H1 (cell line): ENCODE results near the gene SHISA9. TPM values are rescaled to one million over a fixed set of nuclear protein-coding genes. Genes with fewer than 3 reads are reported as not detected.

Experiments used
- CTCF ChIA-PET: fragments of 300-600 bp; sonication (Branson Sonifier 250); formaldehyde crosslinking; loops from one replicate; lab custom pipeline; 2021; ENCODE audit not compliant: partially characterized antibody; lab: Charles Lee
- POLR2A ChIA-PET: fragments of 300-600 bp; sonication (Branson Sonifier 250); formaldehyde crosslinking; loops from one replicate; lab custom pipeline; 2021; ENCODE audit warnings: inconsistent platforms; ENCODE audit not compliant: partially characterized antibody; lab: Charles Lee
- DNase-seq, 2 experiments: peaks; one replicate each; pipeline versions ENCODE4 v3.0.0 to v3.0.0-alpha.2; 2010 to 2022; ENCODE audit warnings: low spot score in 2 of 2, low read depth in 1 of 2, mixed read lengths in 1 of 2
- FAIRE-seq: peaks from 2 replicates; lab custom pipeline; 2011; peaks lifted over from hg19 to GRCh38; lab: Jason Lieb, UNC
- H2AFZ ChIP-seq: 2 replicates; pipeline ENCODE4 v1.8.1; 2012; ENCODE audit warnings: low read length, inconsistent platforms
- H2AK5ac ChIP-seq: 2 replicates; pipeline ENCODE4 v1.6.1; 2013; ENCODE audit warnings: low read depth, low read length
- H2BK120ac ChIP-seq: replicated peaks from 2 replicates; pipeline ENCODE3; 2013; ENCODE audit warnings: low read depth, low read length, inconsistent platforms
- H2BK12ac ChIP-seq: 2 replicates; pipeline ENCODE4 v1.6.1; 2013; ENCODE audit warnings: low read depth, low read length
- H2BK15ac ChIP-seq: 2 replicates; pipeline ENCODE4 v1.6.1; 2013; ENCODE audit warnings: low read length
- H2BK20ac ChIP-seq: 2 replicates; pipeline ENCODE4 v1.6.1; 2013; ENCODE audit warnings: low read length
- H2BK5ac ChIP-seq: 2 replicates; pipeline ENCODE4 v1.6.1; 2013; ENCODE audit warnings: low read depth, low read length
- H3K14ac ChIP-seq: 2 replicates; pipeline ENCODE4 v1.6.1; 2013; ENCODE audit warnings: inconsistent platforms; ENCODE audit not compliant: insufficient read length
- H3K18ac ChIP-seq: 2 replicates; pipeline ENCODE4 v1.6.1; 2013; ENCODE audit warnings: low read length; ENCODE audit errors: extremely low read depth
- H3K23ac ChIP-seq: 2 replicates; pipeline ENCODE4 v1.6.1; 2013; ENCODE audit warnings: inconsistent platforms; ENCODE audit not compliant: insufficient read length
- H3K23me2 ChIP-seq: 2 replicates; pipeline ENCODE4 v1.6.1; 2013; ENCODE audit warnings: low read depth, low read length
- H3K27ac ChIP-seq: 2 replicates; pipeline ENCODE4 v1.6.1; 2011; ENCODE audit warnings: low read depth, low read length, inconsistent platforms
- H3K27me3 ChIP-seq, 4 experiments: replicated peaks in 1 of 4; 1 replicate in 1 of 4; 2 replicates in 3 of 4; pipeline versions ENCODE4 v1.6.1 to v1.8.1; 2011 to 2013; ENCODE audit warnings: low read length in 3 of 4, mild to moderate bottlenecking in 3 of 4, inconsistent platforms in 2 of 4, mixed read lengths in 2 of 4, moderate library complexity in 1 of 4; ENCODE audit not compliant: control insufficient read depth in 3 of 4, insufficient read depth in 3 of 4; ENCODE audit errors: extremely low read depth in 1 of 4
- H3K36me3 ChIP-seq, 4 experiments: 2 replicates each; pipeline versions ENCODE4 v1.6.1 to v1.8.1; 2011 to 2013; ENCODE audit warnings: mild to moderate bottlenecking in 4 of 4, low read length in 3 of 4, moderate library complexity in 2 of 4, control low read depth in 1 of 4, inconsistent platforms in 1 of 4; ENCODE audit not compliant: insufficient read depth in 4 of 4, control insufficient read depth in 2 of 4
- H3K4ac ChIP-seq: replicated peaks from 2 replicates; pipeline ENCODE3; 2013; ENCODE audit warnings: low read length, low read depth, mixed read lengths, inconsistent platforms; ENCODE audit not compliant: insufficient read length
- H3K4me1 ChIP-seq, 4 experiments: replicated peaks in 1 of 4; 1 replicate in 1 of 4; 2 replicates in 3 of 4; pipeline versions ENCODE4 v1.6.1 to v1.8.1; 2011 to 2013; ENCODE audit warnings: low read length in 3 of 4, inconsistent platforms in 2 of 4, mixed read lengths in 1 of 4; ENCODE audit not compliant: insufficient read depth in 4 of 4, control insufficient read depth in 3 of 4
- H3K4me2 ChIP-seq, 2 experiments: 2 replicates each; pipeline versions ENCODE4 v1.6.1 to v1.8.1; 2011 to 2013; ENCODE audit warnings: low read depth in 2 of 2, low read length in 2 of 2, control low read depth in 1 of 2, inconsistent platforms in 1 of 2, mild to moderate bottlenecking in 1 of 2; ENCODE audit not compliant: insufficient read depth in 1 of 2
- H3K4me3 ChIP-seq, 4 experiments: fragments of 200-600, 300-600 bp in 1 of 4; sonication (generic), shearing (Covaris generic), sonication (Bioruptor Twin) in 1 of 4; 2 replicates each; pipeline versions ENCODE4 v1.5.1 to v1.8.1; 2011 to 2016; ENCODE audit warnings: low read length in 4 of 4, low read depth in 3 of 4, control low read depth in 2 of 4, inconsistent platforms in 2 of 4, mild to moderate bottlenecking in 2 of 4, mixed read lengths in 1 of 4, moderate library complexity in 1 of 4; ENCODE audit not compliant: insufficient read depth in 2 of 4; ENCODE audit errors: extremely low read depth in 1 of 4
- H3K56ac ChIP-seq: replicated peaks from 2 replicates; pipeline ENCODE3; 2013; ENCODE audit warnings: low read depth, mild to moderate bottlenecking, mixed read lengths, low read length, inconsistent platforms; ENCODE audit not compliant: insufficient read length
- H3K79me1 ChIP-seq: 2 replicates; pipeline ENCODE4 v1.6.1; 2013; ENCODE audit warnings: low read depth, low read length, control low read depth
- H3K79me2 ChIP-seq, 2 experiments: 2 replicates each; pipeline versions ENCODE4 v1.6.1 to v1.8.1; 2012 to 2013; ENCODE audit warnings: low read length in 2 of 2, mild to moderate bottlenecking in 2 of 2, inconsistent platforms in 1 of 2; ENCODE audit not compliant: insufficient read depth in 2 of 2, control insufficient read depth in 1 of 2
- H3K9ac ChIP-seq, 4 experiments: replicated peaks in 1 of 4; 1 replicate in 1 of 4; 2 replicates in 3 of 4; pipeline versions ENCODE4 v1.6.1 to v1.8.1; 2011 to 2013; ENCODE audit warnings: low read depth in 3 of 4, low read length in 3 of 4, control low read depth in 2 of 4, mild to moderate bottlenecking in 2 of 4, moderate library complexity in 2 of 4, inconsistent platforms in 1 of 4; ENCODE audit errors: extremely low read depth in 1 of 4
- H3K9me3 ChIP-seq, 2 experiments: 2 replicates each; pipeline versions ENCODE4 v1.6.1 to v1.8.1; 2012 to 2013; ENCODE audit warnings: mild to moderate bottlenecking in 2 of 2, moderate library complexity in 2 of 2, control low read depth in 1 of 2, inconsistent platforms in 1 of 2, low read depth in 1 of 2, low read length in 1 of 2, mixed read lengths in 1 of 2; ENCODE audit not compliant: insufficient read depth in 2 of 2
- H4K20me1 ChIP-seq, 2 experiments: replicated peaks in 1 of 2; 2 replicates each; pipeline versions ENCODE3 to v1.8.1; 2011 to 2013; ENCODE audit warnings: inconsistent platforms in 2 of 2, low read length in 2 of 2, mild to moderate bottlenecking in 1 of 2; ENCODE audit not compliant: insufficient read depth in 2 of 2, control insufficient read depth in 1 of 2
- H4K5ac ChIP-seq: 2 replicates; pipeline ENCODE4 v1.6.1; 2013; ENCODE audit warnings: low read length, low read depth, mixed read lengths, inconsistent platforms; ENCODE audit not compliant: insufficient read length
- H4K8ac ChIP-seq: 2 replicates; pipeline ENCODE4 v1.8.0; 2013; ENCODE audit warnings: mild to moderate bottlenecking, moderate library complexity, low read length, inconsistent platforms; ENCODE audit not compliant: insufficient read depth; ENCODE audit errors: extremely low read depth
- H4K91ac ChIP-seq: replicated peaks from 2 replicates; pipeline ENCODE3; 2013; ENCODE audit warnings: low read length, mixed read lengths, inconsistent platforms; ENCODE audit not compliant: insufficient read length
- BRCA1 ChIP-seq: IDR thresholded peaks from 2 replicates; pipeline ENCODE4 v1.6.1; 2012; ENCODE audit warnings: low read depth, low read length, improper control_type of control experiment
- WGBS, 2 experiments: shearing (Covaris generic) in 1 of 2; methylation state at CpG; one replicate each; pipeline versions ENCODE4 v1.1.6 to v1.1.7; 2013 to 2015; ENCODE audit warnings: low lambda C conversion rate in 2 of 2, mixed read lengths in 2 of 2, inconsistent platforms in 1 of 2, low coverage in 1 of 2, missing lambda C conversion rate in 1 of 2; ENCODE audit not compliant: insufficient replicate concordance in 2 of 2, insufficient coverage in 1 of 2, insufficient read length in 1 of 2; ENCODE audit errors: extremely low coverage in 1 of 2, missing lambda C conversion rate in 1 of 2; 5-methylcytosine and 5-hydroxymethylcytosine counted together
- polyA plus RNA-seq, 7 experiments: library from polyadenylated mRNA; depleted of rRNA in 3 of 7; stranded (reverse) in 5 of 7; unstranded in 2 of 7; fragments of >200 nt in 5 of 7; fragments of 200-250 nt in 2 of 7; gene quantifications; 1 replicate in 5 of 7; 2 replicates in 1 of 7; 4 replicates in 1 of 7; pipeline versions ENCODE4 v1.2.1 to v1.2.3, GENCODE V29; 2011 to 2013; ENCODE audit warnings: missing spikeins in 2 of 7, mixed read lengths in 2 of 7
- total RNA-seq: library from RNA; stranded (reverse); fragmentation: NEBNext Ultra II Directional; extraction: Animal tissue kit (Norgen Biotek cat#: 25700); gene quantifications from 2 replicates; pipeline ENCODE4 v1.2.1, GENCODE V29; 2021

The SHISA9 gene
- total and polyA plus RNA-seq, 2 of the 8 experiments (the other 6 are each of a cell fraction or from before 2014, with no cell fraction given), result 25.6 to 39.8 TPM

- ChIA-PET CTCF (no interaction called here), POLR2A (no interaction called here)
- peaks cover 2% of the 10 kb centered on the region in 2 experiments for H4K20me1 ChIP-seq
- FAIRE-seq (no peak), DNase-seq (no peak)
- H2BK5ac ChIP-seq, result no peak overlapping the region
- no peak overlapping the region for H3K14ac ChIP-seq
- H3K56ac ChIP-seq, result no peak overlapping the region
- no peak overlapping the region for H3K4me2 ChIP-seq
- H3K36me3 ChIP-seq, result no peaks in the 10 kb centered on the region
- peaks cover 0 to 70% of the 10 kb centered on the region in 2 experiments; a peak in 3 of 4 replicates for H3K79me2 ChIP-seq
- no peak overlapping the region for H2AK5ac ChIP-seq
- H3K79me1 ChIP-seq, result peaks cover 2% of the 10 kb centered on the region; the same call in 1 of the 2 replicates
- no peak overlapping the region for H2BK15ac ChIP-seq
- no peak overlapping the region for H3K27ac ChIP-seq
- no peak overlapping the region for H3K9ac ChIP-seq
- H3K27me3 ChIP-seq, result no peaks in the 10 kb centered on the region; a peak in 1 of 7 replicates
- no peak overlapping the region for H2BK20ac ChIP-seq
- peaks cover 0 to 3% (median 1%) of the 10 kb centered on the region in 4 experiments; a peak in 2 of 7 replicates for H3K4me1 ChIP-seq
- H2BK12ac ChIP-seq, result no peak overlapping the region
- no peak overlapping the region for H2AFZ ChIP-seq
- H4K8ac ChIP-seq, result no peak overlapping the region
- no peak overlapping the region for H3K23ac ChIP-seq
- WGBS, 2 experiments, result 91% methylated on average over 7 of the region's 7 CpGs; no CpG with 5 or more reads in 1 of the 2 experiments
- no peak overlapping the region for H3K4me3 ChIP-seq
- H4K5ac ChIP-seq, result no peak overlapping the region
- no peaks in the 10 kb centered on the region for H3K23me2 ChIP-seq
- no peak overlapping the region for H3K4ac ChIP-seq
- H4K91ac ChIP-seq, result no peak overlapping the region
- no peak overlapping the region for H2BK120ac ChIP-seq
- no peaks in the 10 kb centered on the region for H3K9me3 ChIP-seq
- H3K18ac ChIP-seq, result no peak overlapping the region
- no peak for TF ChIP-seq BRCA1
Observed at GRCh38 chr16:12998361-12999085, 97.1 kb downstream of the SHISA9 start.
